DOHH2 (cell line): ENCODE measurements around the gene KRT80.

Source experiments
- H3F3A ChIP-seq: fragments of 200-600 bp; sonication (generic), shearing (Covaris generic); 2 replicates; pipeline ENCODE4 v1.6.0; 2016; ENCODE audit warnings: antibody characterized with exemption, mild to moderate bottlenecking; ENCODE audit not compliant: control insufficient read depth, insufficient read depth
- H3K27ac ChIP-seq: fragments of 200-600 bp; sonication (generic); 2 replicates; pipeline ENCODE4 v1.5.1; 2014; ENCODE audit warnings: low read depth, mild to moderate bottlenecking, low read length, moderate library complexity
- H3K27me3 ChIP-seq: fragments of 200-600 bp; sonication (generic); 2 replicates; pipeline ENCODE4 v1.6.1; 2014; ENCODE audit warnings: mild to moderate bottlenecking, low read length, mixed read lengths; ENCODE audit not compliant: control insufficient read depth
- H3K36me3 ChIP-seq: fragments of 200-600 bp; sonication (generic); 2 replicates; pipeline ENCODE4 v1.6.1; 2014; ENCODE audit warnings: mild to moderate bottlenecking, low read length, moderate library complexity, mixed read lengths; ENCODE audit not compliant: control insufficient read depth
- H3K4me1 ChIP-seq: fragments of 200-600 bp; sonication (generic); 2 replicates; pipeline ENCODE4 v1.6.1; 2014; ENCODE audit warnings: mild to moderate bottlenecking, low read length, mixed read lengths; ENCODE audit not compliant: control insufficient read depth
- H3K4me2 ChIP-seq: fragments of 200-600 bp; sonication (generic); 2 replicates; pipeline ENCODE4 v1.6.0; 2014; ENCODE audit warnings: mild to moderate bottlenecking, low read length, moderate library complexity
- H3K4me3 ChIP-seq: fragments of 200-600 bp; sonication (generic); 2 replicates; pipeline ENCODE4 v1.5.1; 2014; ENCODE audit warnings: mild to moderate bottlenecking, low read length, mixed read lengths
- H3K79me2 ChIP-seq: fragments of 200-600 bp; sonication (generic); 2 replicates; pipeline ENCODE4 v1.6.1; 2014; ENCODE audit warnings: mild to moderate bottlenecking, low read length, mixed read lengths; ENCODE audit not compliant: control insufficient read depth
- H3K9me2 ChIP-seq: fragments of 200-600 bp; sonication (generic); replicated peaks from 2 replicates; pipeline ENCODE4 v1.6.1; 2014; ENCODE audit warnings: mild to moderate bottlenecking, low read length, mixed read lengths; ENCODE audit not compliant: control insufficient read depth
- H3K9me3 ChIP-seq: fragments of 200-600 bp; sonication (generic); 2 replicates; pipeline ENCODE4 v1.6.1; 2014; ENCODE audit warnings: antibody characterized with exemption, low read length, mixed read lengths; ENCODE audit not compliant: control insufficient read depth, insufficient read depth
- H4K20me1 ChIP-seq: fragments of 200-600 bp; sonication (generic); 2 replicates; pipeline ENCODE4 v1.6.0; 2014; ENCODE audit warnings: low read depth, mild to moderate bottlenecking, antibody characterized with exemption, low read length, moderate library complexity; ENCODE audit not compliant: control insufficient read depth, insufficient read depth
- CTCF ChIP-seq: fragments of 200-600 bp; sonication (generic); IDR thresholded peaks from one replicate; pipeline ENCODE4 v1.5.1; 2014; ENCODE audit warnings: antibody characterized with exemption, mild to moderate bottlenecking, low read depth, low read length; ENCODE audit not compliant: poor library complexity, severe bottlenecking
- EZH2phosphoT487 ChIP-seq: fragments of 200-600 bp; sonication (generic); IDR thresholded peaks from 2 replicates; pipeline ENCODE4 v1.6.1; 2017; ENCODE audit warnings: borderline replicate concordance, mild to moderate bottlenecking, antibody characterized with exemption, low read length, moderate library complexity, mixed read lengths

Gene KRT80

GRCh38 chr12:52228931-52229330, 37.1 kb upstream of the KRT80 start:
- no peak overlapping the region for H3K4me2 ChIP-seq
- no peak overlapping the region for H3K27ac ChIP-seq

DNA sequence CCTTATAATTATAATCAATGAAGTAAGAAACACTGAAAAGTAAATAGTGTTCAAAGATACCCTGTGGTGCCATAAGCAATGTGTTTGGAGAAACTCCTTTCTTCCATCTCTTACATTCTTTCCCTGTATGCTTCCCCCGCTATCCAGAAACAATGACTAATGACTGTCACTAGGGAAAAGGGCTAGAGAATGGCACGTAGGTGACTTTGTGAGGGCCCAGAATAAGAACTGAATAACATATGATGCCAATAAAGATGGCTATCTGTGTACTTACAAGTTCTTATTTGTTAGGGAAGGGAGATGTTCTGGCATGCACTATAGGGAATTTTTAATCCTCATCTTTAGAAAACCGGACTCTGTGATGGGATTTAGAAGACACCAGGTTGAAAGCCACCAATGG, 36.6 kb upstream of the KRT80 start:
- Histone ChIP-seq H3F3A (no peaks in the 10 kb centered on the region), H3K36me3 (no peaks in the 10 kb centered on the region), H3K27ac (no peak overlapping the region), H3K9me2 (no peaks in the 10 kb centered on the region), H3K4me3 (no peak overlapping the region), H3K4me2 (no peak overlapping the region), H4K20me1 (no peaks in the 10 kb centered on the region), H3K9me3 (no peaks in the 10 kb centered on the region), H3K27me3 (peaks cover 8% of the 10 kb centered on the region), H3K79me2 (no peaks in the 10 kb centered on the region), H3K4me1 (no peaks in the 10 kb centered on the region)
- no peak for TF ChIP-seq CTCF

More at GRCh38 chr12:52228931-52229330, 37.1 kb upstream of the KRT80 start:
- H4K20me1 ChIP-seq, result no peaks in the 10 kb centered on the region
- H3K9me2 ChIP-seq, result no peaks in the 10 kb centered on the region
- H3F3A ChIP-seq, result no peaks in the 10 kb centered on the region
- H3K79me2 ChIP-seq, result no peaks in the 10 kb centered on the region
- no peaks in the 10 kb centered on the region for H3K4me1 ChIP-seq
- TF ChIP-seq CTCF, result no peak
- TF ChIP-seq EZH2phosphoT487, result no peak
- H3K9me3 ChIP-seq, result no peaks in the 10 kb centered on the region
- no peak overlapping the region for H3K4me3 ChIP-seq
- H3K27me3 ChIP-seq, result peaks cover 6% of the 10 kb centered on the region
- H3K36me3 ChIP-seq, result no peaks in the 10 kb centered on the region

GRCh38 chr12:52227606-52228166, 35.9 kb upstream of the KRT80 start:
- H4K20me1 ChIP-seq, result no peaks in the 10 kb centered on the region
- H3K9me2 ChIP-seq, result no peaks in the 10 kb centered on the region
- H3K4me3 ChIP-seq, result no peak overlapping the region
- H3K27ac ChIP-seq, result no peak overlapping the region
- H3K36me3 ChIP-seq, result no peaks in the 10 kb centered on the region
- no peaks in the 10 kb centered on the region for H3K9me3 ChIP-seq
- no peaks in the 10 kb centered on the region for H3F3A ChIP-seq
- H3K4me2 ChIP-seq, result no peak overlapping the region
- no peaks in the 10 kb centered on the region for H3K79me2 ChIP-seq
- no peaks in the 10 kb centered on the region for H3K4me1 ChIP-seq
- H3K27me3 ChIP-seq, result peaks cover 15% of the 10 kb centered on the region
- no peak for TF ChIP-seq EZH2phosphoT487
- TF ChIP-seq CTCF, result no peak
